Measurements from ENCODE around the gene RRP1.

The RRP1 gene

GRCh38 chr21:43766734-43767497 lies 22.5 kb upstream of the RRP1 start:
- DNase-seq (ENCODE audit: low spot score), result no peak
- H3K27me3 Mint-ChIP-seq (ENCODE audit: low read depth), result no peaks in the 10 kb centered on the region
- no peaks in the 10 kb centered on the region for H3K9me3 Mint-ChIP-seq
- no peaks in the 10 kb centered on the region for H3K4me1 Mint-ChIP-seq (ENCODE audit: low read depth)
- H3K27ac Mint-ChIP-seq, result no peak overlapping the region
- H3K36me3 Mint-ChIP-seq (ENCODE audit: low read depth), result peaks cover 9% of the 10 kb centered on the region
- no peak overlapping the region for H3K4me3 Mint-ChIP-seq

- Mint-ChIP-seq H3K36me3 (ENCODE audit: low read depth) (peaks cover 11% of the 10 kb centered on the region), H3K27me3 (ENCODE audit: low read depth) (no peaks in the 10 kb centered on the region), H3K27ac (no peak overlapping the region), H3K4me3 (no peak overlapping the region), H3K4me1 (ENCODE audit: low read depth) (peaks cover 1% of the 10 kb centered on the region), H3K9me3 (no peaks in the 10 kb centered on the region)
- DNase-seq (ENCODE audit: low spot score), result no peak
These were observed 21.8 kb upstream of the RRP1 start for GRCh38 chr21:43767498-43767983.

GRCh38 chr21:43767984-43768867 lies 21.2 kb upstream of the RRP1 start:
- Mint-ChIP-seq H3K9me3 (no peaks in the 10 kb centered on the region), H3K4me3 (no peak overlapping the region), H3K27me3 (ENCODE audit: low read depth) (no peaks in the 10 kb centered on the region), H3K36me3 (ENCODE audit: low read depth) (peaks cover 15% of the 10 kb centered on the region), H3K27ac (no peak overlapping the region), H3K4me1 (ENCODE audit: low read depth) (peaks cover 4% of the 10 kb centered on the region)
- no peak for DNase-seq (ENCODE audit: low spot score)

GRCh38 chr21:43768868-43769167 lies 20.6 kb upstream of the RRP1 start:
- no peaks in the 10 kb centered on the region for H3K27me3 Mint-ChIP-seq (ENCODE audit: low read depth)
- no peak overlapping the region for H3K27ac Mint-ChIP-seq
- H3K36me3 Mint-ChIP-seq (ENCODE audit: low read depth), result peaks cover 18% of the 10 kb centered on the region
- DNase-seq (ENCODE audit: low spot score), result no peak
- no peaks in the 10 kb centered on the region for H3K9me3 Mint-ChIP-seq
- H3K4me3 Mint-ChIP-seq, result no peak overlapping the region
- peaks cover 5% of the 10 kb centered on the region for H3K4me1 Mint-ChIP-seq (ENCODE audit: low read depth)

GRCh38 chr21:43769325-43769958 lies 19.9 kb upstream of the RRP1 start:
- Mint-ChIP-seq H3K4me1 (ENCODE audit: low read depth) (peaks cover 10% of the 10 kb centered on the region), H3K4me3 (no peak overlapping the region), H3K36me3 (ENCODE audit: low read depth) (peaks cover 21% of the 10 kb centered on the region), H3K27me3 (ENCODE audit: low read depth) (no peaks in the 10 kb centered on the region), H3K27ac (no peak overlapping the region), H3K9me3 (no peaks in the 10 kb centered on the region)
- no peak for DNase-seq (ENCODE audit: low spot score)

GRCh38 chr21:43770066-43770655 lies 19.2 kb upstream of the RRP1 start:
- Mint-ChIP-seq H3K27me3 (ENCODE audit: low read depth) (no peaks in the 10 kb centered on the region), H3K9me3 (no peaks in the 10 kb centered on the region), H3K27ac (no peak overlapping the region)

GRCh38 chr21:43771199-43771675 lies 18.1 kb upstream of the RRP1 start:
- H3K4me1 Mint-ChIP-seq (ENCODE audit: low read depth), result peaks cover 20% of the 10 kb centered on the region
- DNase-seq (ENCODE audit: low spot score), result no peak
- H3K9me3 Mint-ChIP-seq, result no peaks in the 10 kb centered on the region
- no peaks in the 10 kb centered on the region for H3K27me3 Mint-ChIP-seq (ENCODE audit: low read depth)
- H3K36me3 Mint-ChIP-seq (ENCODE audit: low read depth), result peaks cover 29% of the 10 kb centered on the region
- no peak overlapping the region for H3K27ac Mint-ChIP-seq
- no peak overlapping the region for H3K4me3 Mint-ChIP-seq

More at GRCh38 chr21:43770066-43770655, 19.2 kb upstream of the RRP1 start:
- DNase-seq (ENCODE audit: low spot score), result no peak
- Mint-ChIP-seq H3K4me1 (ENCODE audit: low read depth) (peaks cover 15% of the 10 kb centered on the region), H3K36me3 (ENCODE audit: low read depth) (peaks cover 24% of the 10 kb centered on the region), H3K4me3 (no peak overlapping the region)

- H3K4me3 Mint-ChIP-seq, result no peak overlapping the region
- peaks cover 20% of the 10 kb centered on the region for H3K4me1 Mint-ChIP-seq (ENCODE audit: low read depth)
- H3K27me3 Mint-ChIP-seq (ENCODE audit: low read depth), result no peaks in the 10 kb centered on the region
- DNase-seq (ENCODE audit: low spot score), result no peak
- peaks cover 29% of the 10 kb centered on the region for H3K36me3 Mint-ChIP-seq (ENCODE audit: low read depth)
- no peaks in the 10 kb centered on the region for H3K9me3 Mint-ChIP-seq
- no peak overlapping the region for H3K27ac Mint-ChIP-seq
These were observed 17.5 kb upstream of the RRP1 start for GRCh38 chr21:43771698-43772424.

- Mint-ChIP-seq H3K9me3 (no peaks in the 10 kb centered on the region), H3K4me1 (ENCODE audit: low read depth) (peaks cover 21% of the 10 kb centered on the region), H3K4me3 (no peak overlapping the region), H3K27me3 (ENCODE audit: low read depth) (no peaks in the 10 kb centered on the region), H3K27ac (no peak overlapping the region), H3K36me3 (ENCODE audit: low read depth) (peaks cover 29% of the 10 kb centered on the region)
- no peak for DNase-seq (ENCODE audit: low spot score)
These were observed 17.0 kb upstream of the RRP1 start for GRCh38 chr21:43772425-43772821.

- H3K36me3 Mint-ChIP-seq (ENCODE audit: low read depth), result peaks cover 29% of the 10 kb centered on the region
- no peak for DNase-seq (ENCODE audit: low spot score)
- no peaks in the 10 kb centered on the region for H3K27me3 Mint-ChIP-seq (ENCODE audit: low read depth)
- H3K9me3 Mint-ChIP-seq, result no peaks in the 10 kb centered on the region
- H3K4me3 Mint-ChIP-seq, result peak overlapping the region; percentile 64
- H3K4me1 Mint-ChIP-seq (ENCODE audit: low read depth), result peaks cover 32% of the 10 kb centered on the region
- H3K27ac Mint-ChIP-seq, result peak overlapping the region; percentile 59
These were observed 15.2 kb upstream of the RRP1 start for GRCh38 chr21:43774163-43774562.

- Mint-ChIP-seq H3K27me3 (ENCODE audit: low read depth) (no peaks in the 10 kb centered on the region), H3K36me3 (ENCODE audit: low read depth) (peaks cover 29% of the 10 kb centered on the region), H3K4me3 (peak overlapping the region; percentile 98), H3K27ac (peak overlapping the region; percentile 83), H3K4me1 (ENCODE audit: low read depth) (peaks cover 36% of the 10 kb centered on the region), H3K9me3 (no peaks in the 10 kb centered on the region)
- DNase-seq (ENCODE audit: low spot score), result no peak
These were observed 14.2 kb upstream of the RRP1 start for GRCh38 chr21:43775190-43775589.

GRCh38 chr21:43775795-43776430 lies 13.5 kb upstream of the RRP1 start, which contains the start of gene CSTB:
Gene CSTB, minus strand, starts transcription at chr21:43776308. Its CDS starts 39 bp downstream, at chr21:43776269.
- peak; percentile 86 for DNase-seq (ENCODE audit: low spot score)
- H3K4me1 Mint-ChIP-seq (ENCODE audit: low read depth), result peaks cover 39% of the 10 kb centered on the region
- H3K4me3 Mint-ChIP-seq, result peak within 1 kb of the TSS; percentile 98

More at GRCh38 chr21:43775795-43776430, 13.5 kb upstream of the RRP1 start, which contains the start of gene CSTB:
- H3K9me3 Mint-ChIP-seq, result no peaks in the 10 kb centered on the region
- H3K36me3 Mint-ChIP-seq (ENCODE audit: low read depth), result peaks cover 29% of the 10 kb centered on the region
- no peaks in the 10 kb centered on the region for H3K27me3 Mint-ChIP-seq (ENCODE audit: low read depth)
- peak within 1 kb of the TSS; percentile 84 for H3K27ac Mint-ChIP-seq

Measured in T-helper 2 cell treated with Interferon-gamma antibody and Interleukin-4, amounts not matched to agents 5 μg/mL and 100 μg/mL, for 36 hours (primary cell).